ENCODE results near the gene DIRAS1. TPM values are rescaled to one million over a fixed set of nuclear protein-coding genes. Genes with fewer than 3 reads are reported as not detected.

DIRAS1 gene
- total and polyA plus RNA-seq, 2 of the 4 experiments (the other 2 are of a cell fraction): 1.4 to 10.3 TPM

DNA sequence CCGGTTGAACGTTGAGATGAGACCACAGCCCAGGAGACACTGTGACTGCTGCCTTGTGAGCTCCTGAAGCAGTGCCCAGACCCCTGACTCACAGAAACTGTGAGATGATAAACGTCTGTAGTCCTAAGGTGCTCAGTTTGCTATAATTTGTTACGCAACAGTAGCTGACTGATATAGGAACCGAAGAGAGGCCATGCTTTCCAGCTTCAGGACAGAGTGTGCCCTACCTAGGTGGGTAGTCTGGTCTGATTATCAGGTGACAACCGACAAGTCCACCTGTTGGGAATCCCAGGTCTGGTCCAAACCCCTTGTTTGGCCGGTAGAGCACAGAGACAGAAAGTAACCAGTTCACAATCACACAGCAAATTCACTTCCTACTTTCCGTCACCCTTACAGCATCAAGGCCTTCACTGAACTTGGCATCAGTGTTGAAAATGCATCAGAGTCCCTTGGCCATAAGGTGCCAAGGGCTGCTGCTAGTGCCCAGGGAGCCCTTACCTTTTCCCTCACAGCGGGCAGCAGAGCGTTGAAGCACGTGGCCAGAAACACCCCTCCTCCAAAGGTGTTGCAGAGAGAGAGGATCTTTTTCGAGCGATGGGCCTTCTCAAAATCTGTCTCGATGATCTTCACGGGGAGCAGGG is 15.5 kb upstream of the DIRAS1 start:
- 100% methylated on average over 7 of the region's 15 CpGs; no CpG with 5 or more reads in 1 of the 2 experiments for WGBS, 2 experiments (ENCODE audit: extremely low coverage in 2 of 2, insufficient read length in 1 of 2)
- Histone ChIP-seq H2BK20ac (ENCODE audit: low read depth, low read length) (no peak overlapping the region), H3K36me3 (ENCODE audit: control insufficient read depth, insufficient read depth, low read length) (peaks cover 29% of the 10 kb centered on the region), H3K4me3 (ENCODE audit: insufficient read depth, low read depth, low read length) (no peak overlapping the region), H2AK9ac (replicated peaks; ENCODE audit: low read depth, low read length, poor library complexity) (no peak overlapping the region), H3K27me3 (ENCODE audit: control insufficient read depth, insufficient read depth, low read length) (no peaks in the 10 kb centered on the region), H3K23ac (ENCODE audit: low read depth, low read length) (no peak overlapping the region), H4K20me1 (ENCODE audit: insufficient read depth, low read length) (no peaks in the 10 kb centered on the region; the same call in none of the 2 replicates), H2AFZ (replicated peaks; ENCODE audit: low read length, poor library complexity) (no peak overlapping the region), H2BK120ac (ENCODE audit: low read depth, low read length) (no peak overlapping the region), H2AK5ac (ENCODE audit: low read depth, low read length) (no peak overlapping the region), H4K91ac (ENCODE audit: insufficient read depth, low read depth, low read length) (no peak overlapping the region), H3K18ac (ENCODE audit: low read depth, low read length) (no peak overlapping the region), H3K4me1 (ENCODE audit: control insufficient read depth, insufficient read depth, low read length) (no peaks in the 10 kb centered on the region; the same call in 1 of the 2 replicates), H4K5ac (ENCODE audit: low read depth, low read length) (no peak overlapping the region), H3K79me1 (ENCODE audit: low read depth in 1 of 2, low read length in 2 of 2) (peaks cover 11 to 26% of the 10 kb centered on the region in 2 experiments; a peak in 3 of 4 replicates), H3K27ac (ENCODE audit: insufficient read depth, low read length) (no peak overlapping the region), H3K9me3 (ENCODE audit: control insufficient read depth, insufficient read depth, low read length) (no peaks in the 10 kb centered on the region; the same call in 1 of the 2 replicates), H3K9ac (ENCODE audit: low read depth, low read length) (no peak overlapping the region), H2BK15ac (ENCODE audit: low read depth, low read length) (no peak overlapping the region), H4K8ac (ENCODE audit: low read depth in 2 of 2, low read length in 2 of 2) (no peak overlapping the region), H2BK5ac (ENCODE audit: low read depth, low read length, poor library complexity, severe bottlenecking) (no peak overlapping the region), H3K14ac (replicated peaks; ENCODE audit: low read depth, low read length) (no peak overlapping the region), H3K56ac (ENCODE audit: extremely low read depth, insufficient read depth, low read length) (no peak overlapping the region), H3K4me2 (ENCODE audit: low read depth, low read length) (no peak overlapping the region), H3K9me1 (ENCODE audit: insufficient read depth, low read length) (0 out of 2 replicates have a peak, but pooled peaks cover 2% of the 10 kb centered on the region), H3K4ac (ENCODE audit: low read depth, low read length) (no peak overlapping the region)
- TF ChIP-seq CHD1 (IDR thresholded peaks at IDR 0.05; ENCODE audit: low read depth, low read length) (no peak), CEBPB (IDR thresholded peaks at IDR 0.05; ENCODE audit: low read depth, low read length) (peak; percentile 88)
- no peak for ATAC-seq (ENCODE audit: low read depth)
- no TSS peak for BruUV-seq (replicated peaks)
- no peak for DNase-seq
- ChIA-PET POLR2A (ENCODE audit: unreplicated experiment) (no interaction called here), CTCF (no interaction called here)
- intact Hi-C loops (cut with micrococcal nuclease): no loop called here
- in situ Hi-C loops (cut with MboI; ENCODE audit: low sequenced_read_pairs): no loop called here
- dilution Hi-C loops (cut with HindIII; ENCODE audit: low sequenced_read_pairs, unreplicated experiment): no loop called here
